GM23338 (cell line): ENCODE data around the gene ACOX3. TPM values are rescaled to one million over a fixed set of nuclear protein-coding genes. Genes with fewer than 3 reads are reported as not detected.

Source experiments
- ATAC-seq: fragments of 200-7000 bp; cut with Tn5 transposase; 3 replicates; pipeline ENCODE4 v1.9.1; 2020
- DNase-seq: peaks from one replicate; pipeline ENCODE4 v3.0.0-alpha.2; 2015; ENCODE audit warnings: low spot score
- H2AFZ ChIP-seq: fragments of 200-600 bp; sonication (generic); 2 replicates; pipeline ENCODE4 v1.8.0; 2016; ENCODE audit warnings: antibody characterized with exemption, mild to moderate bottlenecking, moderate library complexity
- H3F3A ChIP-seq: fragments of 200-600 bp; sonication (generic); replicated peaks from 2 replicates; pipeline ENCODE4 v1.8.0; 2017; ENCODE audit warnings: antibody characterized with exemption, mixed run types, low read depth
- H3K27ac ChIP-seq: fragments of 200-600 bp; sonication (generic); 2 replicates; pipeline ENCODE4 v1.6.1; 2016; ENCODE audit warnings: low read depth
- H3K27me3 ChIP-seq: fragments of 200-600 bp; sonication (generic); 2 replicates; pipeline ENCODE4 v1.8.0; 2016; ENCODE audit warnings: mild to moderate bottlenecking, mixed run types, moderate library complexity; ENCODE audit not compliant: insufficient read depth
- H3K36me3 ChIP-seq: fragments of 200-600 bp; sonication (generic); 2 replicates; pipeline ENCODE4 v1.8.0; 2016; ENCODE audit warnings: mild to moderate bottlenecking; ENCODE audit not compliant: insufficient read depth
- H3K4me1 ChIP-seq: fragments of 200-600 bp; sonication (generic); 2 replicates; pipeline ENCODE4 v1.8.0; 2016; ENCODE audit warnings: mild to moderate bottlenecking, moderate library complexity; ENCODE audit not compliant: insufficient read depth
- H3K4me2 ChIP-seq: fragments of 200-600 bp; sonication (generic); 2 replicates; pipeline ENCODE4 v1.7.1; 2017; ENCODE audit warnings: mixed run types
- H3K4me3 ChIP-seq: fragments of 200-600 bp; sonication (generic); 2 replicates; pipeline ENCODE4 v1.6.1; 2016; ENCODE audit warnings: mixed run types
- H3K79me2 ChIP-seq: fragments of 200-600 bp; sonication (generic); replicated peaks from 2 replicates; pipeline ENCODE4 v1.8.0; 2017; ENCODE audit warnings: mild to moderate bottlenecking; ENCODE audit not compliant: insufficient read depth
- H3K9me2 ChIP-seq: fragments of 200-600 bp; sonication (generic); 2 replicates; pipeline ENCODE4 v1.8.0; 2017; ENCODE audit not compliant: insufficient read depth
- H4K20me1 ChIP-seq: fragments of 200-600 bp; sonication (generic); replicated peaks from 2 replicates; pipeline ENCODE4 v1.8.0; 2017; ENCODE audit warnings: mild to moderate bottlenecking; ENCODE audit not compliant: insufficient read depth
- H3K27ac Mint-ChIP-seq: 2 replicates; pipeline ENCODE4 v1.8.0; 2020; ENCODE audit warnings: inconsistent platforms, mild to moderate bottlenecking, moderate library complexity, mixed read lengths
- H3K27me3 Mint-ChIP-seq: 3 replicates; pipeline ENCODE4 v1.8.0; 2022; ENCODE audit warnings: low read depth, mild to moderate bottlenecking, moderate library complexity, mixed read lengths, inconsistent platforms; ENCODE audit not compliant: insufficient read depth, poor library complexity
- H3K36me3 Mint-ChIP-seq: 3 replicates; pipeline ENCODE4 v1.8.0; 2021; ENCODE audit warnings: low read depth, mild to moderate bottlenecking, inconsistent platforms, moderate library complexity, mixed read lengths
- H3K4me1 Mint-ChIP-seq: 3 replicates; pipeline ENCODE4 v1.8.0; 2020; ENCODE audit warnings: mild to moderate bottlenecking, inconsistent platforms, mixed read lengths
- H3K4me3 Mint-ChIP-seq: 3 replicates; pipeline ENCODE4 v1.8.0; 2021; ENCODE audit warnings: moderate library complexity, mild to moderate bottlenecking, inconsistent platforms, mixed read lengths
- H3K9me3 Mint-ChIP-seq: 3 replicates; pipeline ENCODE4 v1.8.0; 2020; ENCODE audit warnings: moderate library complexity, mild to moderate bottlenecking, inconsistent platforms, mixed read lengths
- CREB1 ChIP-seq: fragments of 250-450 bp; sonication (Bioruptor Pico); IDR thresholded peaks from 2 replicates; pipeline ENCODE4 v1.5.0; 2020; ENCODE audit warnings: low read depth, mild to moderate bottlenecking, moderate library complexity
- EZH2 ChIP-seq: fragments of 200-600 bp; sonication (generic); IDR thresholded peaks from one replicate; pipeline ENCODE4 v1.8.0; 2017; ENCODE audit warnings: antibody characterized with exemption, mild to moderate bottlenecking, low read depth; ENCODE audit not compliant: unreplicated experiment
- EZH2phosphoT487 ChIP-seq: fragments of 200-600 bp; sonication (generic); IDR thresholded peaks from one replicate; pipeline ENCODE4 v1.8.1; 2018; ENCODE audit warnings: antibody characterized with exemption; ENCODE audit not compliant: unreplicated experiment
- JUNB ChIP-seq: IDR thresholded peaks from one replicate; pipeline ENCODE4 v1.6.1; 2016; ENCODE audit warnings: antibody characterized with exemption; ENCODE audit not compliant: unreplicated experiment
- NANOG ChIP-seq: IDR thresholded peaks from 2 replicates; pipeline ENCODE4 v1.6.1; 2016; ENCODE audit warnings: antibody characterized with exemption, borderline replicate concordance
- POLR2AphosphoS5 ChIP-seq: IDR thresholded peaks from 2 replicates; pipeline ENCODE4 v1.6.1; 2016; ENCODE audit warnings: antibody characterized with exemption, low read depth
- STAT1 ChIP-seq: IDR thresholded peaks from one replicate; pipeline ENCODE4 v1.6.1; 2016; ENCODE audit warnings: antibody characterized with exemption; ENCODE audit not compliant: unreplicated experiment
- ZNF114 ChIP-seq: fragments of 250-450 bp; sonication (Bioruptor Pico); IDR thresholded peaks from 2 replicates; pipeline ENCODE4 v1.5.0; 2020; ENCODE audit warnings: mild to moderate bottlenecking, moderate library complexity
- ZNF331 ChIP-seq: fragments of 250-450 bp; sonication (Bioruptor Pico); IDR thresholded peaks from 2 replicates; pipeline ENCODE4 v1.5.0; 2020; ENCODE audit warnings: low read depth, mild to moderate bottlenecking, moderate library complexity
- polyA plus RNA-seq: library from polyadenylated mRNA; unstranded; fragments of >200 nt; fragmentation: Nextera tagmentation; extraction: Ambion mirVana; gene quantifications from 2 replicates; pipeline ENCODE4 v1.2.1, GENCODE V29; 2016
- total RNA-seq: library from RNA; depleted of rRNA; stranded (reverse); fragments of >200 nt; shearing (Covaris generic); gene quantifications from 2 replicates; pipeline ENCODE4 v1.2.3, GENCODE V29; 2014
- TF ChIP-seq, protein P1 (sequence below): fragments of 250-450 bp; sonication (Bioruptor Pico); IDR thresholded peaks from 2 replicates; pipeline ENCODE4 v1.5.0; 2020; ENCODE audit warnings: mild to moderate bottlenecking, moderate library complexity
- TF ChIP-seq, protein P2 (sequence below), 2 experiments: fragments of 200-600 bp in 1 of 2; sonication (generic) in 1 of 2; conservative IDR thresholded peaks; 2 replicates each; pipeline versions ENCODE4 v1.5.1 to v1.6.1; 2016 to 2017; ENCODE audit warnings: antibody characterized with exemption in 2 of 2, low read depth in 2 of 2, mild to moderate bottlenecking in 2 of 2, moderate library complexity in 1 of 2
- TF ChIP-seq, protein P3 (sequence below): IDR thresholded peaks from one replicate; pipeline ENCODE4 v1.6.1; 2018; ENCODE audit warnings: antibody characterized with exemption; ENCODE audit not compliant: unreplicated experiment
- TF ChIP-seq, protein P4 (sequence below): IDR thresholded peaks from 2 replicates; pipeline ENCODE4 v1.6.1; 2016; ENCODE audit warnings: antibody characterized with exemption

The ACOX3 gene
- total and polyA plus RNA-seq, 2 experiments from 2014 or later: 6.4 to 17.2 TPM

DNA sequence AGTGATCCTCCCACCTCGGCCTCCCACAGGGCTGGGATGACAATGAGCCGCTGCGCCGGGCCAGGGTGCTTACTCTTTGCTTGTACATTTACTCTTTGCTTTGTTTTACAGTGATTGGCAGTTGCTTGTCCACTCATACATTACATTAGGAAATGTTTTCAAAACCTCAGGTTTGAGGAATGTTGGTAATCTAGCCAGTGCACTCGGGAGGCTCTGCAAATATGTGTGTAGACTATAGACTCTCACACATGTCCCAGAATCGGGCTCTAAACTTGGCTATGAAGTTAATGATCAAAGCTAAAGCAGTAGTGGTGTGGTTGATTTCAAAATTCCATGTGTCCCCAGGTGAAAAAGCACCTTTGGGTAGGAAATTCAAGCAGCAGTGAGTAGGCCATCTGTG, 20.6 kb upstream of the ACOX3 start:
- Mint-ChIP-seq H3K4me3 (no peak overlapping the region), H3K4me1 (peaks cover 8% of the 10 kb centered on the region), H3K27ac (no peak overlapping the region), H3K9me3 (no peaks in the 10 kb centered on the region), H3K27me3 (peaks cover 6% of the 10 kb centered on the region), H3K36me3 (peaks cover 35% of the 10 kb centered on the region)
- DNase-seq (no peak), ATAC-seq (no peak)
- no peaks in the 10 kb centered on the region for H3F3A ChIP-seq
- H3K9me2 ChIP-seq: no peaks in the 10 kb centered on the region
- no peaks in the 10 kb centered on the region for H3K4me1 ChIP-seq
- H3K79me2 ChIP-seq: no peaks in the 10 kb centered on the region
- TF ChIP-seq EZH2: no peak
- TF ChIP-seq ZNF331 (CRISPR knock-in tag): no peak
- no peak for TF ChIP-seq JUNB
- TF ChIP-seq, protein P1, sequence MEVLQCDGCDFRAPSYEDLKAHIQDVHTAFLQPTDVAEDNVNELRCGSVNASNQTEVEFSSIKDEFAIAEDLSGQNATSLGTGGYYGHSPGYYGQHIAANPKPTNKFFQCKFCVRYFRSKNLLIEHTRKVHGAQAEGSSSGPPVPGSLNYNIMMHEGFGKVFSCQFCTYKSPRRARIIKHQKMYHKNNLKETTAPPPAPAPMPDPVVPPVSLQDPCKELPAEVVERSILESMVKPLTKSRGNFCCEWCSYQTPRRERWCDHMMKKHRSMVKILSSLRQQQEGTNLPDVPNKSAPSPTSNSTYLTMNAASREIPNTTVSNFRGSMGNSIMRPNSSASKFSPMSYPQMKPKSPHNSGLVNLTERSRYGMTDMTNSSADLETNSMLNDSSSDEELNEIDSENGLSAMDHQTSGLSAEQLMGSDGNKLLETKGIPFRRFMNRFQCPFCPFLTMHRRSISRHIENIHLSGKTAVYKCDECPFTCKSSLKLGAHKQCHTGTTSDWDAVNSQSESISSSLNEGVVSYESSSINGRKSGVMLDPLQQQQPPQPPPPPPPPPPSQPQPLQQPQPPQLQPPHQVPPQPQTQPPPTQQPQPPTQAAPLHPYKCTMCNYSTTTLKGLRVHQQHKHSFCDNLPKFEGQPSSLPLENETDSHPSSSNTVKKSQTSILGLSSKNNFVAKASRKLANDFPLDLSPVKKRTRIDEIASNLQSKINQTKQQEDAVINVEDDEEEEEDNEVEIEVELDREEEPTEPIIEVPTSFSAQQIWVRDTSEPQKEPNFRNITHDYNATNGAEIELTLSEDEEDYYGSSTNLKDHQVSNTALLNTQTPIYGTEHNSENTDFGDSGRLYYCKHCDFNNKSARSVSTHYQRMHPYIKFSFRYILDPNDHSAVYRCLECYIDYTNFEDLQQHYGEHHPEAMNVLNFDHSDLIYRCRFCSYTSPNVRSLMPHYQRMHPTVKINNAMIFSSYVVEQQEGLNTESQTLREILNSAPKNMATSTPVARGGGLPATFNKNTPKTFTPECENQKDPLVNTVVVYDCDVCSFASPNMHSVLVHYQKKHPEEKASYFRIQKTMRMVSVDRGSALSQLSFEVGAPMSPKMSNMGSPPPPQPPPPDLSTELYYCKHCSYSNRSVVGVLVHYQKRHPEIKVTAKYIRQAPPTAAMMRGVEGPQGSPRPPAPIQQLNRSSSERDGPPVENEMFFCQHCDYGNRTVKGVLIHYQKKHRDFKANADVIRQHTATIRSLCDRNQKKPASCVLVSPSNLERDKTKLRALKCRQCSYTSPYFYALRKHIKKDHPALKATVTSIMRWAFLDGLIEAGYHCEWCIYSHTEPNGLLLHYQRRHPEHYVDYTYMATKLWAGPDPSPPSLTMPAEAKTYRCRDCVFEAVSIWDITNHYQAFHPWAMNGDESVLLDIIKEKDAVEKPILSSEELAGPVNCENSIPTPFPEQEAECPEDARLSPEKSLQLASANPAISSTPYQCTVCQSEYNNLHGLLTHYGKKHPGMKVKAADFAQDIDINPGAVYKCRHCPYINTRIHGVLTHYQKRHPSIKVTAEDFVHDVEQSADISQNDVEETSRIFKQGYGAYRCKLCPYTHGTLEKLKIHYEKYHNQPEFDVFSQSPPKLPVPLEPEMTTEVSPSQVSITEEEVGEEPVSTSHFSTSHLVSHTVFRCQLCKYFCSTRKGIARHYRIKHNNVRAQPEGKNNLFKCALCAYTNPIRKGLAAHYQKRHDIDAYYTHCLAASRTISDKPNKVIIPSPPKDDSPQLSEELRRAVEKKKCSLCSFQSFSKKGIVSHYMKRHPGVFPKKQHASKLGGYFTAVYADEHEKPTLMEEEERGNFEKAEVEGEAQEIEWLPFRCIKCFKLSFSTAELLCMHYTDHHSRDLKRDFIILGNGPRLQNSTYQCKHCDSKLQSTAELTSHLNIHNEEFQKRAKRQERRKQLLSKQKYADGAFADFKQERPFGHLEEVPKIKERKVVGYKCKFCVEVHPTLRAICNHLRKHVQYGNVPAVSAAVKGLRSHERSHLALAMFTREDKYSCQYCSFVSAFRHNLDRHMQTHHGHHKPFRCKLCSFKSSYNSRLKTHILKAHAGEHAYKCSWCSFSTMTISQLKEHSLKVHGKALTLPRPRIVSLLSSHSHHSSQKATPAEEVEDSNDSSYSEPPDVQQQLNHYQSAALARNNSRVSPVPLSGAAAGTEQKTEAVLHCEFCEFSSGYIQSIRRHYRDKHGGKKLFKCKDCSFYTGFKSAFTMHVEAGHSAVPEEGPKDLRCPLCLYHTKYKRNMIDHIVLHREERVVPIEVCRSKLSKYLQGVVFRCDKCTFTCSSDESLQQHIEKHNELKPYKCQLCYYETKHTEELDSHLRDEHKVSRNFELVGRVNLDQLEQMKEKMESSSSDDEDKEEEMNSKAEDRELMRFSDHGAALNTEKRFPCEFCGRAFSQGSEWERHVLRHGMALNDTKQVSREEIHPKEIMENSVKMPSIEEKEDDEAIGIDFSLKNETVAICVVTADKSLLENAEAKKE (CRISPR knock-in tag): no peak
- no peak for TF ChIP-seq NANOG
- TF ChIP-seq ZNF114 (CRISPR knock-in tag): no peak
- TF ChIP-seq STAT1: no peak
- no peak for TF ChIP-seq POLR2AphosphoS5
- TF ChIP-seq, protein P2, sequence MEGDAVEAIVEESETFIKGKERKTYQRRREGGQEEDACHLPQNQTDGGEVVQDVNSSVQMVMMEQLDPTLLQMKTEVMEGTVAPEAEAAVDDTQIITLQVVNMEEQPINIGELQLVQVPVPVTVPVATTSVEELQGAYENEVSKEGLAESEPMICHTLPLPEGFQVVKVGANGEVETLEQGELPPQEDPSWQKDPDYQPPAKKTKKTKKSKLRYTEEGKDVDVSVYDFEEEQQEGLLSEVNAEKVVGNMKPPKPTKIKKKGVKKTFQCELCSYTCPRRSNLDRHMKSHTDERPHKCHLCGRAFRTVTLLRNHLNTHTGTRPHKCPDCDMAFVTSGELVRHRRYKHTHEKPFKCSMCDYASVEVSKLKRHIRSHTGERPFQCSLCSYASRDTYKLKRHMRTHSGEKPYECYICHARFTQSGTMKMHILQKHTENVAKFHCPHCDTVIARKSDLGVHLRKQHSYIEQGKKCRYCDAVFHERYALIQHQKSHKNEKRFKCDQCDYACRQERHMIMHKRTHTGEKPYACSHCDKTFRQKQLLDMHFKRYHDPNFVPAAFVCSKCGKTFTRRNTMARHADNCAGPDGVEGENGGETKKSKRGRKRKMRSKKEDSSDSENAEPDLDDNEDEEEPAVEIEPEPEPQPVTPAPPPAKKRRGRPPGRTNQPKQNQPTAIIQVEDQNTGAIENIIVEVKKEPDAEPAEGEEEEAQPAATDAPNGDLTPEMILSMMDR (conservative IDR thresholded peaks at IDR 0.05; ENCODE audit: low read depth in 2 of 2): no peak
- no peak for TF ChIP-seq EZH2phosphoT487
- TF ChIP-seq, protein P3, sequence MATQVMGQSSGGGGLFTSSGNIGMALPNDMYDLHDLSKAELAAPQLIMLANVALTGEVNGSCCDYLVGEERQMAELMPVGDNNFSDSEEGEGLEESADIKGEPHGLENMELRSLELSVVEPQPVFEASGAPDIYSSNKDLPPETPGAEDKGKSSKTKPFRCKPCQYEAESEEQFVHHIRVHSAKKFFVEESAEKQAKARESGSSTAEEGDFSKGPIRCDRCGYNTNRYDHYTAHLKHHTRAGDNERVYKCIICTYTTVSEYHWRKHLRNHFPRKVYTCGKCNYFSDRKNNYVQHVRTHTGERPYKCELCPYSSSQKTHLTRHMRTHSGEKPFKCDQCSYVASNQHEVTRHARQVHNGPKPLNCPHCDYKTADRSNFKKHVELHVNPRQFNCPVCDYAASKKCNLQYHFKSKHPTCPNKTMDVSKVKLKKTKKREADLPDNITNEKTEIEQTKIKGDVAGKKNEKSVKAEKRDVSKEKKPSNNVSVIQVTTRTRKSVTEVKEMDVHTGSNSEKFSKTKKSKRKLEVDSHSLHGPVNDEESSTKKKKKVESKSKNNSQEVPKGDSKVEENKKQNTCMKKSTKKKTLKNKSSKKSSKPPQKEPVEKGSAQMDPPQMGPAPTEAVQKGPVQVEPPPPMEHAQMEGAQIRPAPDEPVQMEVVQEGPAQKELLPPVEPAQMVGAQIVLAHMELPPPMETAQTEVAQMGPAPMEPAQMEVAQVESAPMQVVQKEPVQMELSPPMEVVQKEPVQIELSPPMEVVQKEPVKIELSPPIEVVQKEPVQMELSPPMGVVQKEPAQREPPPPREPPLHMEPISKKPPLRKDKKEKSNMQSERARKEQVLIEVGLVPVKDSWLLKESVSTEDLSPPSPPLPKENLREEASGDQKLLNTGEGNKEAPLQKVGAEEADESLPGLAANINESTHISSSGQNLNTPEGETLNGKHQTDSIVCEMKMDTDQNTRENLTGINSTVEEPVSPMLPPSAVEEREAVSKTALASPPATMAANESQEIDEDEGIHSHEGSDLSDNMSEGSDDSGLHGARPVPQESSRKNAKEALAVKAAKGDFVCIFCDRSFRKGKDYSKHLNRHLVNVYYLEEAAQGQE: no peak
- no peak for TF ChIP-seq CREB1 (CRISPR knock-in tag)
- TF ChIP-seq, protein P4, sequence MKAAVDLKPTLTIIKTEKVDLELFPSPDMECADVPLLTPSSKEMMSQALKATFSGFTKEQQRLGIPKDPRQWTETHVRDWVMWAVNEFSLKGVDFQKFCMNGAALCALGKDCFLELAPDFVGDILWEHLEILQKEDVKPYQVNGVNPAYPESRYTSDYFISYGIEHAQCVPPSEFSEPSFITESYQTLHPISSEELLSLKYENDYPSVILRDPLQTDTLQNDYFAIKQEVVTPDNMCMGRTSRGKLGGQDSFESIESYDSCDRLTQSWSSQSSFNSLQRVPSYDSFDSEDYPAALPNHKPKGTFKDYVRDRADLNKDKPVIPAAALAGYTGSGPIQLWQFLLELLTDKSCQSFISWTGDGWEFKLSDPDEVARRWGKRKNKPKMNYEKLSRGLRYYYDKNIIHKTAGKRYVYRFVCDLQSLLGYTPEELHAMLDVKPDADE: no peak
- H3K27me3 ChIP-seq: no peaks in the 10 kb centered on the region
- H3K4me2 ChIP-seq: no peak overlapping the region
- H4K20me1 ChIP-seq: peaks cover 9% of the 10 kb centered on the region
- peaks cover 9% of the 10 kb centered on the region; the same call in 1 of the 2 replicates for H3K36me3 ChIP-seq
- no peak overlapping the region for H3K4me3 ChIP-seq
- H2AFZ ChIP-seq: no peak overlapping the region
- no peak overlapping the region for H3K27ac ChIP-seq
